ENCODE results near the gene EPB41L4A.

- no peak for TF ChIP-seq POLR2AphosphoS5 (IDR thresholded peaks at IDR 0.05)
- TF ChIP-seq, protein P1, sequence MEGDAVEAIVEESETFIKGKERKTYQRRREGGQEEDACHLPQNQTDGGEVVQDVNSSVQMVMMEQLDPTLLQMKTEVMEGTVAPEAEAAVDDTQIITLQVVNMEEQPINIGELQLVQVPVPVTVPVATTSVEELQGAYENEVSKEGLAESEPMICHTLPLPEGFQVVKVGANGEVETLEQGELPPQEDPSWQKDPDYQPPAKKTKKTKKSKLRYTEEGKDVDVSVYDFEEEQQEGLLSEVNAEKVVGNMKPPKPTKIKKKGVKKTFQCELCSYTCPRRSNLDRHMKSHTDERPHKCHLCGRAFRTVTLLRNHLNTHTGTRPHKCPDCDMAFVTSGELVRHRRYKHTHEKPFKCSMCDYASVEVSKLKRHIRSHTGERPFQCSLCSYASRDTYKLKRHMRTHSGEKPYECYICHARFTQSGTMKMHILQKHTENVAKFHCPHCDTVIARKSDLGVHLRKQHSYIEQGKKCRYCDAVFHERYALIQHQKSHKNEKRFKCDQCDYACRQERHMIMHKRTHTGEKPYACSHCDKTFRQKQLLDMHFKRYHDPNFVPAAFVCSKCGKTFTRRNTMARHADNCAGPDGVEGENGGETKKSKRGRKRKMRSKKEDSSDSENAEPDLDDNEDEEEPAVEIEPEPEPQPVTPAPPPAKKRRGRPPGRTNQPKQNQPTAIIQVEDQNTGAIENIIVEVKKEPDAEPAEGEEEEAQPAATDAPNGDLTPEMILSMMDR (IDR thresholded peaks at IDR 0.05), result no peak
These were observed 280.6 kb downstream of the EPB41L4A start for GRCh38 chr5:112138526-112138925.

Measured in breast epithelium (tissue), 3 donors.